Suprapubic skin (tissue), 4 donors: ENCODE measurements around the gene STOM. TPM values are rescaled to one million over a fixed set of nuclear protein-coding genes. Genes with fewer than 3 reads are reported as not detected.

Experiments used
- DNase-seq, 2 donors: peaks; one replicate each; pipeline ENCODE4 v3.0.0-alpha.2; 2019; ENCODE audit warnings: low spot score in 2 of 2
- H3K27ac ChIP-seq: fragments of 200-600 bp; sonication (generic); one replicate; pipeline ENCODE4 v1.5.1; 2019
- H3K27me3 ChIP-seq: fragments of 200-600 bp; sonication (generic); one replicate; pipeline ENCODE4 v1.5.1; 2019
- H3K36me3 ChIP-seq: fragments of 200-600 bp; sonication (generic); one replicate; pipeline ENCODE4 v1.5.1; 2019
- H3K4me1 ChIP-seq: fragments of 200-600 bp; sonication (generic); one replicate; pipeline ENCODE4 v1.5.1; 2019
- H3K4me3 ChIP-seq: fragments of 200-600 bp; sonication (generic); one replicate; pipeline ENCODE4 v1.5.1; 2019; ENCODE audit warnings: mild to moderate bottlenecking
- H3K9me3 ChIP-seq: fragments of 200-600 bp; sonication (generic); one replicate; pipeline ENCODE4 v1.5.1; 2019
- EP300 ChIP-seq: sonication (generic); formaldehyde crosslinking; IDR thresholded peaks from one replicate; pipeline ENCODE4 v1.6.1; 2017; ENCODE audit warnings: antibody characterized with exemption
- POLR2A ChIP-seq, 2 donors: fragments of 450-650 bp; IDR thresholded peaks; one replicate each; pipeline ENCODE4 v1.6.1; 2017; ENCODE audit warnings: antibody characterized with exemption in 2 of 2, mild to moderate bottlenecking in 2 of 2, moderate library complexity in 2 of 2
- POLR2AphosphoS5 ChIP-seq, 3 donors: sonication (generic); formaldehyde crosslinking; IDR thresholded peaks; one replicate each; pipeline ENCODE4 v1.6.1; 2017; ENCODE audit warnings: antibody characterized with exemption in 3 of 3
- WGBS: methylation state at CpG from one replicate; pipeline ENCODE4 v1.1.5; 2018; 5-methylcytosine and 5-hydroxymethylcytosine counted together
- total RNA-seq, 4 donors: library from RNA; depleted of rRNA; stranded (reverse); fragments of >200 nt; gene quantifications; one replicate each; pipeline ENCODE4 v1.1.0, GENCODE V29; 2016
- TF ChIP-seq, protein P1 (sequence below), 2 donors: fragments of 200-600 bp in 1 of 2; fragments of 450-650 bp in 1 of 2; sonication (generic) in 1 of 2; IDR thresholded peaks; one replicate each; pipeline ENCODE4 v1.5.1; 2016 to 2019; ENCODE audit warnings: antibody characterized with exemption in 2 of 2, mild to moderate bottlenecking in 1 of 2, moderate library complexity in 1 of 2

Gene STOM
- total RNA-seq, 4 donors from 2014 or later: 166 to 238 (median 185) TPM

DNA sequence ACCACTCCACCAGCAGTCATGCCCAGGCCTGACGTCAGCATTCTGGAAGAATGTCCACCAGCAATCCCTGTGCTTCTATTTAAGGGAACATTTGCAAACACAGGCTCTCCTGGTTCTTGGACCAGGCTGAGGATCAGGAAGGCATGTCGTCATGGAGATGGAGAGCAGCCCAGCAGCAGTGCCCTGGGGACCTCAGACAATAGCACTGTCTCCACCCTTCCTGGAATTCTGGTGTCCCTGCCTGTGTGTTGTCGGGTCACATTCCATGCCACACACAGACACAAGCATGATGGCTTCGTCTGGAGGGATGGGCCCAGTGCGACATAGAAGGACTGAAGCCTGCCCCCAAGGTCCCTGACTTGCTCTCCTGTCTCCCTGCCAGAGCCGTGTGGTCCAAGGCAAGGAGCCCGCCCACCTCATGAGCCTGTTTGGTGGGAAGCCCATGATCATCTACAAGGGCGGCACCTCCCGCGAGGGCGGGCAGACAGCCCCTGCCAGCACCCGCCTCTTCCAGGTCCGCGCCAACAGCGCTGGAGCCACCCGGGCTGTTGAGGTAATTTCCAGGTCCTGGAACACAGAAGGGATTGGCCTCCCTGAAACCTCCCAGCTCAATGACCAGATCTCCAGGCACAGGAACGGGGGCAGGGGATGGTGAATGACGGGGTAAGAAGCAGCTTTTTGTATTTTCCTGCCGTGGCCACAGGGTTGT is 43.8 kb downstream of the STOM start:
- Histone ChIP-seq H3K36me3 (peaks cover 82% of the 10 kb centered on the region), H3K4me1 (peaks cover 62% of the 10 kb centered on the region)

DNA sequence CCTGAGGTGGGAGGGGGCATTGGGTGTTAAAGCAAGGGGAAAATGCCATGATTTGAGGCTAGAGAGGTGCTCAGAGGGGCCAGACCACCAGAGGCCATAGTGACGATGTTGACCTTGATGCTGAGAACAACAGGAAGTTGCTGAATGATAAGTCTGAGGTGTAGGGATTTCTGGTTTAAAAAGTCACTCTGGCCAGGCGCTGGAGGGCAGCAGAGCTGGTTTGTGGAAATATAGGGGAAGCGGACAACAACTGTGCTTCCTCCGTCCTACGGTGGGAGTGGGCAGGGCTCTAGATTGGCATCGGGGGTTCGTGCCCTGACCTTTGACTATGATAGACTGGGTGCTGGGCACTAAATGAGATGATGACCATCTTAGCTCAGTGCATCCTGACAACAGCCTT is 44.7 kb downstream of the STOM start:
- TF ChIP-seq POLR2A (IDR thresholded peaks at IDR 0.05) (no peak), POLR2AphosphoS5 (IDR thresholded peaks at IDR 0.05) (no peak), EP300 (no peak)
- TF ChIP-seq, protein P1, sequence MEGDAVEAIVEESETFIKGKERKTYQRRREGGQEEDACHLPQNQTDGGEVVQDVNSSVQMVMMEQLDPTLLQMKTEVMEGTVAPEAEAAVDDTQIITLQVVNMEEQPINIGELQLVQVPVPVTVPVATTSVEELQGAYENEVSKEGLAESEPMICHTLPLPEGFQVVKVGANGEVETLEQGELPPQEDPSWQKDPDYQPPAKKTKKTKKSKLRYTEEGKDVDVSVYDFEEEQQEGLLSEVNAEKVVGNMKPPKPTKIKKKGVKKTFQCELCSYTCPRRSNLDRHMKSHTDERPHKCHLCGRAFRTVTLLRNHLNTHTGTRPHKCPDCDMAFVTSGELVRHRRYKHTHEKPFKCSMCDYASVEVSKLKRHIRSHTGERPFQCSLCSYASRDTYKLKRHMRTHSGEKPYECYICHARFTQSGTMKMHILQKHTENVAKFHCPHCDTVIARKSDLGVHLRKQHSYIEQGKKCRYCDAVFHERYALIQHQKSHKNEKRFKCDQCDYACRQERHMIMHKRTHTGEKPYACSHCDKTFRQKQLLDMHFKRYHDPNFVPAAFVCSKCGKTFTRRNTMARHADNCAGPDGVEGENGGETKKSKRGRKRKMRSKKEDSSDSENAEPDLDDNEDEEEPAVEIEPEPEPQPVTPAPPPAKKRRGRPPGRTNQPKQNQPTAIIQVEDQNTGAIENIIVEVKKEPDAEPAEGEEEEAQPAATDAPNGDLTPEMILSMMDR (IDR thresholded peaks at IDR 0.05): no peak
- Histone ChIP-seq H3K27me3 (no peaks in the 10 kb centered on the region), H3K4me3 (no peak overlapping the region), H3K27ac (peak overlapping the region; percentile 88), H3K36me3 (peaks cover 82% of the 10 kb centered on the region), H3K9me3 (no peaks in the 10 kb centered on the region), H3K4me1 (peaks cover 69% of the 10 kb centered on the region)
- no peak for DNase-seq
- WGBS: 68% methylated on average over 7 of the region's 7 CpGs

More for the DNA sequence above, 43.8 kb downstream of the STOM start:
- DNase-seq: peak; percentile 95 to 96
- H3K27me3 ChIP-seq: no peaks in the 10 kb centered on the region
- 25% methylated on average over 10 of the region's 19 CpGs for WGBS
- no peak overlapping the region for H3K4me3 ChIP-seq
- H3K9me3 ChIP-seq: no peaks in the 10 kb centered on the region
- TF ChIP-seq POLR2A (IDR thresholded peaks at IDR 0.05): no peak
- TF ChIP-seq POLR2AphosphoS5 (IDR thresholded peaks at IDR 0.05): peak; percentile 83 to 96 (median 96)
- TF ChIP-seq EP300: peak; percentile 90
- TF ChIP-seq, protein P1 (IDR thresholded peaks at IDR 0.05): no peak
- H3K27ac ChIP-seq: peak overlapping the region; percentile 88

DNA sequence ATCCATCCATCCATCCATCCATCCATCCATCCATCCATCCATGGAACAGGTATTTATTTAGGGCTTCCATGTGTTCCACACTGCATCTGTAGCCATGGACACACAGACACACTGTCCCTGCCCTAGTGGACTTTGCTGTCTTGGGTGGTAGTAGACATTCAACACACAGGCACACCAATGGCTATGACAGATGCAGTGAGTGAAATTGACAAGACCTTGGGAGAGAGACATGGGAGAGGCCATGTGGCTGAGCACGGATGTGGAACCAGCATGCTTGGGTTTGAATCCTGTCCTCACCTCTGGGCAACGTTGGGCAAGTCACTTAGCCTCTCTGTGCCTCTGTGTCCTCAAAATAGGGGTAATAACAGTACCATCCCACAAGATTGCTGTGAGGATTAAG is 45.3 kb downstream of the STOM start:
- Histone ChIP-seq H3K27me3 (no peaks in the 10 kb centered on the region), H3K4me1 (peaks cover 73% of the 10 kb centered on the region), H3K36me3 (peaks cover 77% of the 10 kb centered on the region), H3K27ac (peak overlapping the region; percentile 88), H3K9me3 (no peaks in the 10 kb centered on the region), H3K4me3 (no peak overlapping the region)
- DNase-seq: no peak
- TF ChIP-seq POLR2A (IDR thresholded peaks at IDR 0.05) (no peak), EP300 (no peak), POLR2AphosphoS5 (IDR thresholded peaks at IDR 0.05) (no peak)
- TF ChIP-seq, protein P1 (IDR thresholded peaks at IDR 0.05): no peak
- 71% methylated on average over 2 of the region's 2 CpGs for WGBS

DNA sequence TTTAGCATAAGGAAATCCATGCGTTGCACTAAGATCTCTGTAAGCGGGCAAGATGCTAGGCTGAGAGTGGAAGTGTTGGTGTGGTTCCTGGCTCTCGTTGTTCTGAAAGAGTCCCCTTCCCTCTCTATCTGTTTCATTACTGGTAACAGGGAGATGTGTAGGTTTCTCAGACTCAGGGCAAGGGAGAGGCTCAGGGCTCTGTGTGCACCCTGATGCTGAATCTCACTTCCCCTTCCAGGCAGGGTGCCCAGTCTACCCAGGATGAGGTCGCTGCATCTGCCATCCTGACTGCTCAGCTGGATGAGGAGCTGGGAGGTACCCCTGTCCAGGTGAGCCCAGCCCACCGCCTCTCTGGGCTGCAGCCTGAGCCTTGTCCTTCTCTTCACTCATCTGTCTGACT is 45.7 kb downstream of the STOM start:
- TF ChIP-seq POLR2A (IDR thresholded peaks at IDR 0.05) (no peak), POLR2AphosphoS5 (IDR thresholded peaks at IDR 0.05) (no peak), EP300 (no peak)
- Histone ChIP-seq H3K36me3 (peaks cover 73% of the 10 kb centered on the region), H3K4me1 (peaks cover 73% of the 10 kb centered on the region)

DNA sequence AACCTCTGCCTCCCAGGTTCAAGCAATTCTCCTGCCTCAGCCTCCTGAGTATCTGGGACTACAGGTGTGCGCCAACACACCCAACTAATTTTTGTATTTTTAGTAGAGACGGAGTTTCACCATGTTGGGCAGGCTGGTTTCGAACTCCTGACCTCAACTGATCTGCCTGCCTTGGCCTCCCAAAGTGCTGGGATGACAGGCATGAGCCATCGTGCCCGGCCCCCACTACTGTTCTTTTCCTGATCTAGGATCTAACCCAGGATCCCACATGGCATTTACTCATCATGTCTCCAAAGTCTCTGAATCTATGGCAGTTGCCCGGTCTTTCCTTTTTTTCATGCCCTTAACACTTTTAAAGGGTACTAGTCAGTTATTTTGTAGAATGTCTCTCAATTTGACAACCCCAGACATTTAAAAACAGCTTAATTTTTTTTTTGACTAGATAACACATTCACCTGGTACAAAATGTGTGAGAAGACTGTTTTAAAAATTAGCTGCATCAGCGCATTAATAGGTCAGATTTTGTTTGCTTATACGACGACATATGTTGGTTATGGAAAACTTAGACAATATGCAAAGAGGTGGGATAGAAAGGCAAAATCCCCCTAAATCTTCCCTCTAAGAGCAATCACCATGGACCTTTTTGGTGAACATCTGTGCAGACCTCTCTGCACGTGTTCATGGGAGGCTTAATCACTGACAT is 46.5 kb downstream of the STOM start:
- peaks cover 70% of the 10 kb centered on the region for H3K4me1 ChIP-seq
- 90% methylated on average over 10 of the region's 10 CpGs for WGBS
- peak overlapping the region; percentile 88 for H3K27ac ChIP-seq
- no peaks in the 10 kb centered on the region for H3K9me3 ChIP-seq
- H3K27me3 ChIP-seq: no peaks in the 10 kb centered on the region
- no peak for DNase-seq
- H3K4me3 ChIP-seq: no peak overlapping the region
- TF ChIP-seq POLR2AphosphoS5 (IDR thresholded peaks at IDR 0.05) (no peak), EP300 (no peak), POLR2A (IDR thresholded peaks at IDR 0.05) (no peak)
- TF ChIP-seq, protein P1 (IDR thresholded peaks at IDR 0.05): no peak
- H3K36me3 ChIP-seq: peaks cover 71% of the 10 kb centered on the region

More for the DNA sequence above, 45.7 kb downstream of the STOM start:
- WGBS: 90% methylated on average over 5 of the region's 5 CpGs
- no peak for DNase-seq
- peak overlapping the region; percentile 88 for H3K27ac ChIP-seq
- H3K4me3 ChIP-seq: no peak overlapping the region
- no peaks in the 10 kb centered on the region for H3K9me3 ChIP-seq
- H3K27me3 ChIP-seq: no peaks in the 10 kb centered on the region
